ENCODE results near the gene FAM3C. TPM values are rescaled to one million over a fixed set of nuclear protein-coding genes. Genes with fewer than 3 reads are reported as not detected.

Gene FAM3C
- total and polyA plus RNA-seq, 2 experiments from 2014 or later, result 33.9 to 60.3 TPM

GRCh38 chr7:121323515-121324302, 72.4 kb downstream of the FAM3C start:
- Mint-ChIP-seq H3K4me3 (no peak overlapping the region), H3K4me1 (no peaks in the 10 kb centered on the region; the same call in 2 of the 3 replicates), H3K27ac (no peak overlapping the region), H3K36me3 (ENCODE audit: low read depth) (no peaks in the 10 kb centered on the region), H3K27me3 (ENCODE audit: insufficient read depth, low read depth, poor library complexity) (peaks cover 6% of the 10 kb centered on the region), H3K9me3 (no peaks in the 10 kb centered on the region)
- Histone ChIP-seq H2AFZ (peak overlapping the region; percentile 64; the same call in 1 of the 2 replicates), H3K36me3 (ENCODE audit: insufficient read depth) (no peaks in the 10 kb centered on the region), H3K4me2 (no peak overlapping the region), H3K27me3 (ENCODE audit: insufficient read depth) (peaks cover 11% of the 10 kb centered on the region), H3F3A (replicated peaks; ENCODE audit: low read depth) (no peaks in the 10 kb centered on the region), H3K79me2 (replicated peaks; ENCODE audit: insufficient read depth) (no peaks in the 10 kb centered on the region), H3K4me3 (no peak overlapping the region), H3K27ac (ENCODE audit: low read depth) (no peak overlapping the region), H4K20me1 (replicated peaks; ENCODE audit: insufficient read depth) (no peaks in the 10 kb centered on the region), H3K4me1 (ENCODE audit: insufficient read depth) (no peaks in the 10 kb centered on the region), H3K9me2 (ENCODE audit: insufficient read depth) (no peaks in the 10 kb centered on the region)
- TF ChIP-seq ETS1 (IDR thresholded peaks at IDR 0.05) (no peak), EZH2phosphoT487 (IDR thresholded peaks at IDR 0.05; ENCODE audit: unreplicated experiment) (no peak), ZNF462 (CRISPR knock-in tag; IDR thresholded peaks at IDR 0.05) (no peak), ZNF114 (CRISPR knock-in tag; IDR thresholded peaks at IDR 0.05) (no peak), NANOG (IDR thresholded peaks at IDR 0.05; ENCODE audit: borderline replicate concordance) (no peak), ZNF331 (CRISPR knock-in tag; IDR thresholded peaks at IDR 0.05; ENCODE audit: low read depth) (no peak), EZH2 (IDR thresholded peaks at IDR 0.05; ENCODE audit: low read depth, unreplicated experiment) (no peak), CREB1 (CRISPR knock-in tag; IDR thresholded peaks at IDR 0.05; ENCODE audit: low read depth) (no peak), CTCF (conservative IDR thresholded peaks at IDR 0.05; ENCODE audit: low read depth in 2 of 2) (no peak), POLR2AphosphoS5 (IDR thresholded peaks at IDR 0.05; ENCODE audit: low read depth) (no peak), REST (IDR thresholded peaks at IDR 0.05; ENCODE audit: unreplicated experiment) (no peak), JUNB (IDR thresholded peaks at IDR 0.05; ENCODE audit: unreplicated experiment) (no peak), STAT1 (IDR thresholded peaks at IDR 0.05; ENCODE audit: unreplicated experiment) (no peak)
- DNase-seq (ENCODE audit: low spot score), result no peak
- ATAC-seq, result no peak

Measured in GM23338 (cell line).